Tibial artery (tissue), 4 donors: ENCODE measurements around the gene FGF11.

Experiments
- DNase-seq, 2 donors: peaks; one replicate each; pipeline ENCODE4 v3.0.0-alpha.2; 2019
- H3K27ac ChIP-seq, 2 donors: fragments of 200-600 bp; sonication (generic) in 1 of 2; 1 replicate in 1 of 2; 2 replicates in 1 of 2; pipeline ENCODE4 v1.5.1; 2018 to 2019; ENCODE audit warnings: mild to moderate bottlenecking in 1 of 2
- H3K27me3 ChIP-seq, 2 donors: fragments of 200-600 bp; sonication (generic) in 1 of 2; one replicate each; pipeline versions ENCODE4 v1.5.1 to v1.6.0; 2016 to 2019
- H3K36me3 ChIP-seq, 3 donors: fragments of 200-600 bp; sonication (generic) in 2 of 3; one replicate each; pipeline ENCODE4 v1.5.1; 2016 to 2019; ENCODE audit warnings: mild to moderate bottlenecking in 2 of 3
- H3K4me1 ChIP-seq, 4 donors: fragments of 200-600 bp; sonication (generic) in 2 of 4; 1 replicate in 3 of 4; 2 replicates in 1 of 4; pipeline ENCODE4 v1.5.1; 2016 to 2019
- H3K4me3 ChIP-seq, 2 donors: fragments of 200-600 bp; sonication (generic) in 1 of 2; 1 replicate in 1 of 2; 2 replicates in 1 of 2; pipeline ENCODE4 v1.5.1; 2018 to 2019; ENCODE audit warnings: mild to moderate bottlenecking in 2 of 2
- H3K9me3 ChIP-seq, 3 donors: fragments of 200-600 bp; sonication (generic) in 1 of 3; one replicate each; pipeline ENCODE4 v1.5.1; 2016 to 2019
- intact Hi-C: fragments of 100-400 bp; cut with DNase I; formaldehyde crosslinking; loops from one replicate; pipeline ENCODE4 v1.15.0; 2023; ENCODE audit warnings: low total_unique reads
- TF ChIP-seq, protein P1 (sequence below), 2 experiments: fragments of 200-600 bp in 1 of 2; fragments of 450-650 bp in 1 of 2; IDR thresholded peaks; one replicate each; pipeline ENCODE4 v1.5.1; 2017 to 2019; ENCODE audit warnings: antibody characterized with exemption in 2 of 2, mild to moderate bottlenecking in 1 of 2, moderate library complexity in 1 of 2

The FGF11 gene

DNA sequence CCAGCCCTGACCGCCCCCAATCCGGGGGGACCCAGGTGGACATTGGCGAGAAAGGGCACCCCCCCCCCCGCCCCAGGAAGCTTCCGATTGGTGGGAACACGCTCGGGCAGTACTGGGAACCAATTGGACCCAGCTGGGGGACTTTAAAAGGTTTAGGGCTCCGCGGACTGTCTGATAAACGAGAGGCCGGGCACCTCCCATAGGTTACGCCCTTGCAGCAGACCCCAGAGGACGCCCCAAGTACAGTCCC, 35.7 kb upstream of the FGF11 start:
- TF ChIP-seq, protein P1, sequence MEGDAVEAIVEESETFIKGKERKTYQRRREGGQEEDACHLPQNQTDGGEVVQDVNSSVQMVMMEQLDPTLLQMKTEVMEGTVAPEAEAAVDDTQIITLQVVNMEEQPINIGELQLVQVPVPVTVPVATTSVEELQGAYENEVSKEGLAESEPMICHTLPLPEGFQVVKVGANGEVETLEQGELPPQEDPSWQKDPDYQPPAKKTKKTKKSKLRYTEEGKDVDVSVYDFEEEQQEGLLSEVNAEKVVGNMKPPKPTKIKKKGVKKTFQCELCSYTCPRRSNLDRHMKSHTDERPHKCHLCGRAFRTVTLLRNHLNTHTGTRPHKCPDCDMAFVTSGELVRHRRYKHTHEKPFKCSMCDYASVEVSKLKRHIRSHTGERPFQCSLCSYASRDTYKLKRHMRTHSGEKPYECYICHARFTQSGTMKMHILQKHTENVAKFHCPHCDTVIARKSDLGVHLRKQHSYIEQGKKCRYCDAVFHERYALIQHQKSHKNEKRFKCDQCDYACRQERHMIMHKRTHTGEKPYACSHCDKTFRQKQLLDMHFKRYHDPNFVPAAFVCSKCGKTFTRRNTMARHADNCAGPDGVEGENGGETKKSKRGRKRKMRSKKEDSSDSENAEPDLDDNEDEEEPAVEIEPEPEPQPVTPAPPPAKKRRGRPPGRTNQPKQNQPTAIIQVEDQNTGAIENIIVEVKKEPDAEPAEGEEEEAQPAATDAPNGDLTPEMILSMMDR (IDR thresholded peaks at IDR 0.05) = no peak
- peak overlapping the region; percentile 61 to 74 for H3K4me3 ChIP-seq
- no peak for DNase-seq
- peaks cover 0 to 6% (median 0%) of the 10 kb centered on the region in 3 donors for H3K36me3 ChIP-seq
- peaks cover 0 to 33% (median 24%) of the 10 kb centered on the region in 4 donors for H3K4me1 ChIP-seq
- peak overlapping the region; percentile 90 for H3K27ac ChIP-seq
- intact Hi-C loops = no loop called here
- H3K9me3 ChIP-seq = no peaks in the 10 kb centered on the region
- H3K27me3 ChIP-seq = no peaks in the 10 kb centered on the region

DNA sequence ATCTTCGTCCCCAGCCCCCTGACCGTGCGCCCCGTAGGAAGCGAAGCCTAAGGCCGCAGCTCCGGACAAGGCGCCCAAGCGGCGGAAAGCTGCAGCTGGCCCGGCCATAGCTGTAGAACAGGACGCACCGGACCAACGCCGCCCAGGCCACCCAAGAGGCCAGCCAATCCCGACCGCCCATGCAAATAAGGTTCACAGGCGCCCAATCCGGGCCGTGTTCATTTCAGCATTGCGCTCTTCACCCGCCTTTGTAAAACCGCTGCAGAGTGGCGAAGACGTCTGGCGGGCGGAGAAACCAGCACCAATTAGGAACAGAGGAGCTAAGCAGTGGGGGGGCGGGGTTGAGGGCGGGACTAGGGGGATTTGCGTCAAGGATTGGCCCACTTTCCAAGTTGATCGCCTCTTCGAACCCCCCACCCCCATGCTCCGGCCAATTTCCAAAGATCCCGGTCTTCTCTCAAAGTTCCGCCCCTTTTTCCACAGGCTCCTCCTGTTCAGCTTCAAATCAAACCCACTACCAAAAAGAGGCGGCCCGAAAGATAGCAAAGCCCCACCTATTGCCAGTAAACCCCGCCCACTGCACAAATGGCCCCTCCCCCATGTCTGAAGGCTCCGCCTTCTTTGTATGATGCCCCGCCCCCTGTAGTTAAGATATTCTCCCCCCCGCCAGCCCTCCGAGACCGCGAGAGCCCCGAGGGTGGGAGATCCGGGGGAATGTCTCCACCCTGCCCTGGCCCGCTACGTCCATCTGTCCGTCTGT, 35.2 kb upstream of the FGF11 start, which contains the start of gene TMEM256:
Gene TMEM256, minus strand, starts transcription at position 121 of the 760 bp plus-strand sequence. Its CDS starts 13 bp downstream, at position 108.
- TF ChIP-seq, protein P1 (IDR thresholded peaks at IDR 0.05) = peak in 1 of 2 experiments; percentile 34
- Histone ChIP-seq H3K9me3 (no peaks in the 10 kb centered on the region), H3K27ac (peak within 1 kb of the TSS; percentile 90), H3K4me1 (peaks cover 0 to 33% (median 24%) of the 10 kb centered on the region in 4 donors), H3K4me3 (peak within 1 kb of the TSS; percentile 61 to 74), H3K27me3 (no peaks in the 10 kb centered on the region), H3K36me3 (peaks cover under 1 to 11% (median 2%) of the 10 kb centered on the region in 3 donors)
- intact Hi-C loops = no loop called here
- peak; percentile 99 to 100 for DNase-seq

DNA sequence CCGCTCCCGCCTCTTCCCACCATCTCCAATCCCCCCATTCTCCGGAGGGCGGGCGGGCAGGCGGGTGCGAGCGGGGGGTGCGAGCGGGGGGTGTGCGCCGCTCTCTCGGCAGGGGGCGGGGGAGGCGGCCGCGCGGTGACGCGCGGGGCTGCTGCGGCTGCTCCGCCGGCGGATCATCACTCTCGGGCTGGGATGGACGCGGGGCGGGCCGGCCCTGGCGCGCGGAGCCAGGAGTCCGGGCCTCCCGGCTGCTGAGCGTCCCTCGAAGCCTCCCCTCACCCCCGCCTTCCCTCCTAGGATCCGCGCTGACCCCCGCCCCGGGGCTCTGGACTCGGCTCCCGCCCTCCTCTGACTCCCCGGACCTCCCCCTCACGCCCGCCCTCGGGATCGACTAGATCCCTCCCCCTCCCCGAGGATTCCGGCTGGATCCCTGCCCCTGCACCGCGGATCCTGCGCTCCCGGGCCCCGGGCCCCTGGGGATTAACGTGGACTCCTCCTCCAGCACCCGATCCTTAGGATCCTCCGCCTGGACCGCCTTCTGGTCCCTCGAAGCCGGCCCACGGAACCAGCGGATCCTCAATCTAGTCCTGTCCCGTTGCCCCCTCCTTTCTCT, 34.5 kb upstream of the FGF11 start:
- peak in 1 of 2 donors; percentile 84 for DNase-seq
- intact Hi-C loops = no loop called here
- H3K9me3 ChIP-seq = no peaks in the 10 kb centered on the region
- H3K27ac ChIP-seq = peak overlapping the region; percentile 88 to 90
- H3K4me1 ChIP-seq = peaks cover 0 to 33% (median 24%) of the 10 kb centered on the region in 4 donors
- H3K4me3 ChIP-seq = peak overlapping the region; percentile 61 to 74
- TF ChIP-seq, protein P1 (IDR thresholded peaks at IDR 0.05) = no peak
- peaks cover 4 to 18% (median 9%) of the 10 kb centered on the region in 3 donors for H3K36me3 ChIP-seq
- H3K27me3 ChIP-seq = no peaks in the 10 kb centered on the region

DNA sequence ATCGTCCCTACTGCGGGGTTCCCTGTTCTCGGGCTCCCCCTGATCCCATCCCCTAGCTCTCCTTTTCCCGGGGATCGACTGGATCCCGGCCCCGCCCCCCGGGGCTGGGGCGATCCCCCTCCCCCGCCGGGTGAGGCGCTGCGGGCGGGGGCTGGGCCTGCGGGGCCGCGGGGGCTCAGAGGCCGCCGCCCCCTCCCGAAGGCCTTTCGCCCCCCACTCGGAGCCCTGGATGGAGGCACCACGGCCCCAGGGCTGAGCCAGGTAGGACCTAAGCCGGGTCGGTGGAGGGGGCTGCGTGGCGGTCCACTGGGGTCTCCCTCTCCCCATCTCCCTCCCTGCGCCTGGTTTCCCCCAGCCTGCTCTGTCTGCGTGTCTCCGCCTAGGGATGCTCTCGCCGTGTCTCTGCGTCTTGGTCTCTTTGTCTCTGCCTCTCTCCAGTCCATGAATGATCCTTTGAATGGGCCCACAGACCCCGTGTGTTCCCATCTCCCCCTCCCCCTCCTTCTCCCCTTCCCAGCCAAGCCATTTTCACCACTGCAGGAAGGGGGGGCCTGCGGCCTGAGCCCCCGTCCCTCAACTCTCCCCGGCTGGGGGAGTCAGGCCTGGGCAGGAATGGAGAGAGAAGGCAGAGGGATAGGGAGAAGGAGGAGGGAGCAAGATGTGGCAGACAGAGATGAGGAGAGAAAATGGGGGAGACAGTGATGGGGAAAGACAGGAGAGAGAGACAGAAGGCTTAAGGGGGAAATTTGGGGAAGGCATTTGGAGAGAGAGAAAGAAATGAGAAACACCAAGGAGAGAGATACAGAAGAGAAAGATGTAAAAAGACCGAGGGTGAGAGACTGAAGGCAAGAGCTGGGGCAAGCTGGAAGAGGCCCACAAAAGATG, 33.7 kb upstream of the FGF11 start:
- peak overlapping the region; percentile 61 to 74 for H3K4me3 ChIP-seq
- H3K9me3 ChIP-seq = no peaks in the 10 kb centered on the region
- peaks cover 0 to 33% (median 24%) of the 10 kb centered on the region in 4 donors for H3K4me1 ChIP-seq
- intact Hi-C loops = no loop called here
- no peaks in the 10 kb centered on the region for H3K27me3 ChIP-seq
- H3K36me3 ChIP-seq = peaks cover 10 to 25% (median 10%) of the 10 kb centered on the region in 3 donors
- TF ChIP-seq, protein P1 (IDR thresholded peaks at IDR 0.05) = no peak
- peak overlapping the region; percentile 88 to 90 for H3K27ac ChIP-seq
- DNase-seq = no peak

DNA sequence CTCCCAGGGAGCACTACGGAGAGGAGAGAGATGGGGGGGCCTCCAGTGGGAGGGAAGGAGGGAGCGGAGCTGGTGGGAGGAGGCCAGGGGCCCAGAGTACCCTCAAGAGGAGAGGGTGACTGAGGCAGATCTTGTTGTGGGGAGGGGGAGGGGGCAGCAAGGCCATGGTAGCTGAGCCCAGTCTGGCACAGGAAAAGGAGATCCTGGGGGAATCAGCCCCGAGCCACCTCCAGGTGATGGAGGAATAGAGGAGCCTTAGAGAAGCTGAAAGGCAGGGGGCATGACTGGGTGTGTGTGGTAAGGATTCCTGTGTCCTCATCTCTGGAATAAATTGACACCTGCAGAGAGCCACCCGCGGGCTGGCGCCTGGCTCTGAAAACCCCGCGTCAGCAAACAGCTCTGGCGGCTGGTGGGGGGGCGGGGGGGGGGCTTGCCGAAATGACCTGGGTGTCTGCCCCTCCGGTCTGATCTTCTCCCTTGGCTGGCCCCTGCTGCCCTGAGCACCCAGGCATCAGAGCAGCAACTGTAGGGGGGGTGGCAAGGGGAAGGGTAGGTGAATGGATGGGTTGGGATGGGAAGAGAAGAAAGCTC, 33.0 kb upstream of the FGF11 start:
- Histone ChIP-seq H3K36me3 (peaks cover 10 to 30% (median 12%) of the 10 kb centered on the region in 3 donors), H3K4me1 (peaks cover 0 to 33% (median 24%) of the 10 kb centered on the region in 4 donors), H3K27ac (peak overlapping the region; percentile 88 to 90), H3K27me3 (no peaks in the 10 kb centered on the region), H3K9me3 (no peaks in the 10 kb centered on the region), H3K4me3 (peak overlapping the region in 1 of 2 donors; percentile 74)
- TF ChIP-seq, protein P1 (IDR thresholded peaks at IDR 0.05) = no peak
- no peak for DNase-seq
- intact Hi-C loops = no loop called here
